GM23338 (cell line): Measurements from ENCODE around the gene THADA. TPM values are rescaled to one million over a fixed set of nuclear protein-coding genes. Genes with fewer than 3 reads are reported as not detected.

ENCODE experiments used
- ATAC-seq: fragments of 200-7000 bp; cut with Tn5 transposase; 3 replicates; pipeline ENCODE4 v1.9.1; 2020
- DNase-seq: peaks from one replicate; pipeline ENCODE4 v3.0.0-alpha.2; 2015; ENCODE audit warnings: low spot score
- H2AFZ ChIP-seq: fragments of 200-600 bp; sonication (generic); 2 replicates; pipeline ENCODE4 v1.8.0; 2016; ENCODE audit warnings: antibody characterized with exemption, mild to moderate bottlenecking, moderate library complexity
- H3F3A ChIP-seq: fragments of 200-600 bp; sonication (generic); replicated peaks from 2 replicates; pipeline ENCODE4 v1.8.0; 2017; ENCODE audit warnings: antibody characterized with exemption, mixed run types, low read depth
- H3K27ac ChIP-seq: fragments of 200-600 bp; sonication (generic); 2 replicates; pipeline ENCODE4 v1.6.1; 2016; ENCODE audit warnings: low read depth
- H3K27me3 ChIP-seq: fragments of 200-600 bp; sonication (generic); 2 replicates; pipeline ENCODE4 v1.8.0; 2016; ENCODE audit warnings: mild to moderate bottlenecking, mixed run types, moderate library complexity; ENCODE audit not compliant: insufficient read depth
- H3K36me3 ChIP-seq: fragments of 200-600 bp; sonication (generic); 2 replicates; pipeline ENCODE4 v1.8.0; 2016; ENCODE audit warnings: mild to moderate bottlenecking; ENCODE audit not compliant: insufficient read depth
- H3K4me1 ChIP-seq: fragments of 200-600 bp; sonication (generic); 2 replicates; pipeline ENCODE4 v1.8.0; 2016; ENCODE audit warnings: mild to moderate bottlenecking, moderate library complexity; ENCODE audit not compliant: insufficient read depth
- H3K4me2 ChIP-seq: fragments of 200-600 bp; sonication (generic); 2 replicates; pipeline ENCODE4 v1.7.1; 2017; ENCODE audit warnings: mixed run types
- H3K4me3 ChIP-seq: fragments of 200-600 bp; sonication (generic); 2 replicates; pipeline ENCODE4 v1.6.1; 2016; ENCODE audit warnings: mixed run types
- H3K79me2 ChIP-seq: fragments of 200-600 bp; sonication (generic); replicated peaks from 2 replicates; pipeline ENCODE4 v1.8.0; 2017; ENCODE audit warnings: mild to moderate bottlenecking; ENCODE audit not compliant: insufficient read depth
- H3K9me2 ChIP-seq: fragments of 200-600 bp; sonication (generic); 2 replicates; pipeline ENCODE4 v1.8.0; 2017; ENCODE audit not compliant: insufficient read depth
- H4K20me1 ChIP-seq: fragments of 200-600 bp; sonication (generic); replicated peaks from 2 replicates; pipeline ENCODE4 v1.8.0; 2017; ENCODE audit warnings: mild to moderate bottlenecking; ENCODE audit not compliant: insufficient read depth
- H3K27ac Mint-ChIP-seq: 2 replicates; pipeline ENCODE4 v1.8.0; 2020; ENCODE audit warnings: inconsistent platforms, mild to moderate bottlenecking, moderate library complexity, mixed read lengths
- H3K27me3 Mint-ChIP-seq: 3 replicates; pipeline ENCODE4 v1.8.0; 2022; ENCODE audit warnings: low read depth, mild to moderate bottlenecking, moderate library complexity, mixed read lengths, inconsistent platforms; ENCODE audit not compliant: insufficient read depth, poor library complexity
- H3K36me3 Mint-ChIP-seq: 3 replicates; pipeline ENCODE4 v1.8.0; 2021; ENCODE audit warnings: low read depth, mild to moderate bottlenecking, inconsistent platforms, moderate library complexity, mixed read lengths
- H3K4me1 Mint-ChIP-seq: 3 replicates; pipeline ENCODE4 v1.8.0; 2020; ENCODE audit warnings: mild to moderate bottlenecking, inconsistent platforms, mixed read lengths
- H3K4me3 Mint-ChIP-seq: 3 replicates; pipeline ENCODE4 v1.8.0; 2021; ENCODE audit warnings: moderate library complexity, mild to moderate bottlenecking, inconsistent platforms, mixed read lengths
- H3K9me3 Mint-ChIP-seq: 3 replicates; pipeline ENCODE4 v1.8.0; 2020; ENCODE audit warnings: moderate library complexity, mild to moderate bottlenecking, inconsistent platforms, mixed read lengths
- CREB1 ChIP-seq: fragments of 250-450 bp; sonication (Bioruptor Pico); IDR thresholded peaks from 2 replicates; pipeline ENCODE4 v1.5.0; 2020; ENCODE audit warnings: low read depth, mild to moderate bottlenecking, moderate library complexity
- CTCF ChIP-seq, 2 experiments: fragments of 200-600 bp in 1 of 2; sonication (generic) in 1 of 2; conservative IDR thresholded peaks; 2 replicates each; pipeline versions ENCODE4 v1.5.1 to v1.6.1; 2016 to 2017; ENCODE audit warnings: antibody characterized with exemption in 2 of 2, low read depth in 2 of 2, mild to moderate bottlenecking in 2 of 2, moderate library complexity in 1 of 2
- ETS1 ChIP-seq: IDR thresholded peaks from 2 replicates; pipeline ENCODE4 v1.6.1; 2016; ENCODE audit warnings: antibody characterized with exemption
- EZH2 ChIP-seq: fragments of 200-600 bp; sonication (generic); IDR thresholded peaks from one replicate; pipeline ENCODE4 v1.8.0; 2017; ENCODE audit warnings: antibody characterized with exemption, mild to moderate bottlenecking, low read depth; ENCODE audit not compliant: unreplicated experiment
- EZH2phosphoT487 ChIP-seq: fragments of 200-600 bp; sonication (generic); IDR thresholded peaks from one replicate; pipeline ENCODE4 v1.8.1; 2018; ENCODE audit warnings: antibody characterized with exemption; ENCODE audit not compliant: unreplicated experiment
- JUNB ChIP-seq: IDR thresholded peaks from one replicate; pipeline ENCODE4 v1.6.1; 2016; ENCODE audit warnings: antibody characterized with exemption; ENCODE audit not compliant: unreplicated experiment
- NANOG ChIP-seq: IDR thresholded peaks from 2 replicates; pipeline ENCODE4 v1.6.1; 2016; ENCODE audit warnings: antibody characterized with exemption, borderline replicate concordance
- POLR2AphosphoS5 ChIP-seq: IDR thresholded peaks from 2 replicates; pipeline ENCODE4 v1.6.1; 2016; ENCODE audit warnings: antibody characterized with exemption, low read depth
- REST ChIP-seq: IDR thresholded peaks from one replicate; pipeline ENCODE4 v1.6.1; 2018; ENCODE audit warnings: antibody characterized with exemption; ENCODE audit not compliant: unreplicated experiment
- STAT1 ChIP-seq: IDR thresholded peaks from one replicate; pipeline ENCODE4 v1.6.1; 2016; ENCODE audit warnings: antibody characterized with exemption; ENCODE audit not compliant: unreplicated experiment
- ZNF114 ChIP-seq: fragments of 250-450 bp; sonication (Bioruptor Pico); IDR thresholded peaks from 2 replicates; pipeline ENCODE4 v1.5.0; 2020; ENCODE audit warnings: mild to moderate bottlenecking, moderate library complexity
- ZNF331 ChIP-seq: fragments of 250-450 bp; sonication (Bioruptor Pico); IDR thresholded peaks from 2 replicates; pipeline ENCODE4 v1.5.0; 2020; ENCODE audit warnings: low read depth, mild to moderate bottlenecking, moderate library complexity
- ZNF462 ChIP-seq: fragments of 250-450 bp; sonication (Bioruptor Pico); IDR thresholded peaks from 2 replicates; pipeline ENCODE4 v1.5.0; 2020; ENCODE audit warnings: mild to moderate bottlenecking, moderate library complexity
- polyA plus RNA-seq: library from polyadenylated mRNA; unstranded; fragments of >200 nt; fragmentation: Nextera tagmentation; extraction: Ambion mirVana; gene quantifications from 2 replicates; pipeline ENCODE4 v1.2.1, GENCODE V29; 2016
- total RNA-seq: library from RNA; depleted of rRNA; stranded (reverse); fragments of >200 nt; shearing (Covaris generic); gene quantifications from 2 replicates; pipeline ENCODE4 v1.2.3, GENCODE V29; 2014

THADA gene
- total and polyA plus RNA-seq, 2 experiments from 2014 or later = 17.0 to 30.7 TPM

GRCh38 chr2:43347746-43348145, 248.1 kb downstream of the THADA start:
- ATAC-seq (no peak), DNase-seq (no peak)
- Histone ChIP-seq H3K9me2 (no peaks in the 10 kb centered on the region), H3K4me1 (peaks cover 30% of the 10 kb centered on the region), H4K20me1 (no peaks in the 10 kb centered on the region), H3K4me2 (no peak overlapping the region), H2AFZ (no peak overlapping the region), H3K79me2 (no peaks in the 10 kb centered on the region), H3K27ac (no peak overlapping the region), H3K4me3 (no peak overlapping the region), H3K36me3 (no peaks in the 10 kb centered on the region; the same call in 1 of the 2 replicates), H3K27me3 (no peaks in the 10 kb centered on the region), H3F3A (no peaks in the 10 kb centered on the region)
- no peaks in the 10 kb centered on the region for H3K36me3 Mint-ChIP-seq
- no peaks in the 10 kb centered on the region for H3K9me3 Mint-ChIP-seq
- peaks cover 8% of the 10 kb centered on the region for H3K27me3 Mint-ChIP-seq
- no peak overlapping the region; the same call in 1 of the 2 replicates for H3K27ac Mint-ChIP-seq
- peaks cover 50% of the 10 kb centered on the region for H3K4me1 Mint-ChIP-seq
- TF ChIP-seq NANOG (no peak), REST (no peak), STAT1 (no peak), ZNF331 (CRISPR knock-in tag) (no peak), ETS1 (no peak), CREB1 (CRISPR knock-in tag) (no peak), POLR2AphosphoS5 (no peak), JUNB (no peak), CTCF (conservative IDR thresholded peaks at IDR 0.05; ENCODE audit: low read depth in 2 of 2) (no peak), ZNF114 (CRISPR knock-in tag) (no peak), ZNF462 (CRISPR knock-in tag) (no peak), EZH2 (no peak), EZH2phosphoT487 (no peak)
- H3K4me3 Mint-ChIP-seq = no peak overlapping the region
